DMS79 treated with DMSO at 0.1 percent for 48 hours (cell line): Measurements from ENCODE around the gene MGAT1.
"Not testable (repeated sequence)": the region's sequence is repeated elsewhere in the genome, so short reads cannot be mapped to it uniquely, and the experiment has no call there.

ENCODE experiments used
- DNase-seq: peaks from one replicate; lab custom pipeline; 2025; lab: John Stamatoyannopoulos, UW

Gene MGAT1

DNA sequence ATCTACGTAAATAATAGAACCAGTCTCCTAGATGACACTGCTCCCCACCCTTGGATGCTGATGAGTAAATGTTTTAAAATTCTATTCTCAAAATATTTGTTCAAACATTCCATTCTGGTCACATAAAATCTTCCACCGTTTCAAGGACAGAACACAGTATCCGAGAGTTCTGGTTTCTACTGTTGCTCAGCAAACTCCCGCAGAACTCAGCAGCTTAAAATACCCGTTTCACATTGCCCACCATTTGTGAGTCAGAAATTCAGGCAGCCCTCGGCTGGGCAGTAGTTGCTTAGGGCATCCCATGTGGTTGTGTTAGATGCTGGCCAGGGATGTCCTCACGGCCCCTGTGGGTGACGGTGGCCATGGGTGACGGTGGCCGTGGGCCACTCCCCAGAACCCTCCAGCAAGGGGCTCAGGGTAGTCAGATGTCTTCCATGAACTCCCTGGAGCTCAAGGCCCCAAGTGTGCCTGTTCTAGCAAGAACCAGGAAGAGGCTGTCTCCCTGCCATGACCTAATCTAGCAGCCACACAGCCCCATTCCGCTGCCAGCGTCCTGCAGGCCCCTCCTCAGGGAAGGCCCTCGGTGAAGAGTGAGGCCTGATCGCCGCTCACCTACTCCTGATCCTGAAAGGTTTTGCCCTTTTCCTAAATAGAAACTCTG lies 17.4 kb downstream of the MGAT1 start:
- DNase-seq: no peak

GRCh38 chr5:180784497-180785097 lies 18.0 kb downstream of the MGAT1 start:
- DNase-seq: peak; percentile 7

DNA sequence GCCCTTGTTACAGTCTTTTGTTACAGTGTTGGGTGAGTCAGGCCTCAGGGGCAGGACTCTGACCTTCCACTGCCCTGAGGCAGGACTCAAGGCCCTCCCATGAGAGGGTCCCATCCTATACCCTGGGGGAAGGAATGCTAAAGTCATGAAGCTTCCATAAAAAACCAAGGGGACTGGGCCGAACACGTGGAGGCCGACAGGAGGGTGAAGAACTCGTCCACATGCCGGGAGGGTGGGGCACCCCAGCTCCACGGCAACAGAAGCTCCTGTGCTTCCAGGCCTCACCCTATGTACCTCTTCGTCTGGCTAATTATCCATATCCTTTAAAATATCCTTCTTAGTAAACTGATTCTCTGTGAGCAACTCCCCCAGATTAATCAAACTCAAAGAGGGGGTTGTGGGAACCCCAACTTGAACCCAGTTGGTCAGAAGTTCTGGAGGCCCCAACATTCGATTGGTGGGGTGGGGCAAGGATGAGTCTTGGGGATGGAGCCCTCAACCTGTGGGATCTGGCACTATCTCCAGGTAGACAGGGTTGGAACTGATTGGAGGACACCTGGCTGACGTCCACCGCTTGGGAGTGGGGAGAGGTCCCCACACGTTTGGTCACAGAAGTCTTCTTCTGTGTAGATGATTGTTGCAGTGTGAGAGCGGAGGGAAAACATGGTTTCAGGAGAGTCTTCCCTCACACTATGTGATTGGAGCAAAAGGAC lies 19.1 kb downstream of the MGAT1 start:
- DNase-seq: no peak

DNA sequence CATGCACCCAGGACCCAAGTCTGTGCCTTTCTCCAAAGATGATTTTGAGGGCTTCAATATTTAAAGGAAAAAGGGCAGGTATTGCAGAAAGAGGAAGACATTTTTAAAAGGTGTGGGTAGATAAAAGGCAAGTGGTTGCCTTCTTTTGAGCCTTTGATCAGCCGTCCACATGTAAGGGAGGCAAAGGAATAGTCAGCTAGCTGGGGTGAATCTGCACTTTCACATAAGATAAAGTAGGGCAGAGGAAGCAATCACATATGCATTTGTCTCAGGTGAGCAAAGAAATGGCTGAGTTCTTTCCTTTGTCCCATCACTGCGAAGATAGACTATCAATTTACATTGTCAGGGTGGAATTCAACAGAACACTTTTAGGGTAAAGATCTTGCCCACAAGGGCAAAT lies 19.9 kb downstream of the MGAT1 start:
- DNase-seq: no peak

DNA sequence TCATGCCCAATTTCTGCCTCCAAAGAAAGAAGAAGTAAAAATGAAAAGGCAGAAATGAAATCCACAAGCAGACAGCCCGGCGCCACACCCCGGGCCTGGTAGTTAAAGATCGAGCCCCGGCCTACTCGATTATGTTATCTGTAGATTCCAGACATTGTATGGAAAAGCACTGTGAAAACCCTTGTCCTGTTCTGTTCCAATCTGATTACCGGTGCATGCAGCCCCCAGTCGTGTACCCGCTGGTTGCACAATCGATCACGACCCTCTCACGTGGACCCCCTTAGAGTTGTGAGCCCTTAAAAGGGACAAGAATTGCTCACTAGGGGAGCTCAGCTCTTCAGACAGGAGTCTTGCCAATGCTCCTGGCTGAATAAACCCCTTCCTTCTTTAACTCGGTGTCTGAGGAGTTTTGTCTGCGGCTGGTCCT lies 20.7 kb downstream of the MGAT1 start:
- not testable (repeated sequence) for DNase-seq

GRCh38 chr5:180779985-180780610 lies 22.5 kb downstream of the MGAT1 start:
- no peak for DNase-seq

DNA sequence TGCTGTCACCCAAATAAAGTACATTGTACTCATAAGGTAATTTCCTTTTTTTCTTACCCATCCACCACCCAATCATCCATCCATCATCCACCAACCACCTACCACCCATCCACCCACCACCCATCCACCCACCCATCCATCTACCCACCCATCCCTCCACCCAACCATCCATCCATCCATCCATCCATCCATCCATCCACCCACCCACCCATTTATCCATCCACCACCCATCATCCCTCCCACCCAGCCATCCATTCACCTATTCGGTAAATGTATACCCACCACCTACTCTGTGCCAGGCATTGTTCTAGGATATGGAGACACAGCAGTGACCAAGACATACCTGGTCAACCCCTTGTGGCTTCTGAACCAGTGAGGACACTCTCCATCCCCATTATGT lies 25.1 kb downstream of the MGAT1 start:
- no peak for DNase-seq

- DNase-seq: no peak
These were observed 26.2 kb downstream of the MGAT1 start for GRCh38 chr5:180776376-180776775.

DNA sequence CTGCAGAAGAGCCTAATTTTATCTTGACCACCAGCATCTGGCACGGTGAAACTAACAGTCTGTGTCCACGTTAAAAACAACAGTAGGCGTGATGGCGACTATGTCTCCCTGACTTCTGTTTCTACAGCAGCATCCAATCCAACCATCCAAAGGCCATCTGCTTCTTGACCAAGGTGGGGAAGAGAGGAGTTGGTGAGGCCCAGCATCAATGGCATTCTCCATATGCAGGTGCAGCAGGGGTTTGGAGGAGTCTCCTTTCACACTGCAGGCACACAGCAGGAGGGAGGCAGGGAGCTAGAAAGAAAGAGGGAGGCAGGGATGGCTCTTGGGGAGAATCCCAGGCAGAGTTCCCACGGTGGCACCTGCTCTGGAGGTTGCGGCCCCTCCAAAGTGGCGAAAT lies 27.0 kb downstream of the MGAT1 start:
- DNase-seq: no peak

- DNase-seq: no peak
These were observed 30.8 kb downstream of the MGAT1 start for GRCh38 chr5:180771839-180772238.

GRCh38 chr5:180769821-180770220 lies 32.8 kb downstream of the MGAT1 start:
- DNase-seq: no peak

DNA sequence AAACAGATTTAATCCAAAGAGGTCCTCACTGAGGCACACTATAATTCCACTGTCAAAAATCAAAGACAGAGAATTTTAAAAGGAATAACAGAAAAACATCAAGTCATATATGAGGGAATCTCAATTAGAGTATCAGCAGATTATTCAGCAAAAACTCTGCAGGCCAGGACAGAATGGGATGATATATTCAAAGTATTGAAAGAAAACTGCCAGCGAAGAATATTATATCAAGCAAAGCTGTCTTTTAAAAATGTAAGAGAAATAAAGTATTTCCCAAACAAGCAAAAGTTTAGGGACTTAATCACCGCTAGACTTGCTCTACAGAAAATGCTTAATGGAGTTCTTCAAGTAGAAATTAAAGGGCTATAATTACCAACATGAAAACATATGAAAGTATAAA lies 47.0 kb downstream of the MGAT1 start:
- DNase-seq: no peak

DNA sequence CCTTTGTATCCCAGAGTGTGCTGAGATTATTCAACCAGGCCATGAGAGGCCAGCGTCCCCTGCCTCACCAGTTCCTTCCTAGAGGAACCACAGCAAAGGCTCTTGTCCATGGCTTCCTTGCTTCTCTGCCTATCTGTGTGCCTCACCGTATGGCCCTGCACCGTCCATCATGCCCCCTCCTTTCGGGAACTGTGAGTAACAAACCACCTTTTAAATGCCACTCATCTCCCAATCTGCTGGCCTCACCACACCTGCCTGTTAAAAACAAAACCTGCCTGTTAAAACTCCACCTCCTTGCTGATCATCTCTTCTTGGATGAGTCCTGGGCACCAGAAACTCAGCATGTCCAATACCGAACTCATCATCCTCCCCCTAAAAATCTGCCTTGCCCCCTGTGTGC lies 58.4 kb downstream of the MGAT1 start:
- DNase-seq: no peak

GRCh38 chr5:180742727-180743126 lies 59.9 kb downstream of the MGAT1 start:
- no peak for DNase-seq

- DNase-seq: not testable (repeated sequence)
These were observed 61.7 kb downstream of the MGAT1 start for GRCh38 chr5:180740953-180741352.

DNA sequence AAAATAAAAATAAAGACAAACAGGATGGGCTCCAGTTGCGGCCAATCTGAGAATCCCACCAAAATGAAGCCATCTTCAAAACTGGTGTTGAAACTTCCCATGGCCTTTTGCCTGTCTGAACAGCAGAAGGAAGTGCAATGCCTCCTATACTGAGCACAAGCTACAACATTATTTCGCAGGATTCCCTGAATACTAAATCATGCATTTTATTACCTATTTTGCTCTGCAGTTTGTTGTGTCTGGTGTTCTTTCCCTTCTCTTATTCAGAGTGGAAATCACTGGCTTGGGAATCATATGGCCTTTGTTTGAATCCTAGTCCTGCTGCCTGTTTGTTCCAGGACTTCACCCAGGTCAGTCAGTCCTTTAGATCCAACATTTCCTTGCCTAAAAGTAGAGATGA lies 62.6 kb downstream of the MGAT1 start, which contains the start of gene OR2Y1:
TSS of gene OR2Y1 (minus strand) at position 101 of the 400 bp plus-strand sequence. CDS start at position 101, 0 bp downstream.
- DNase-seq: no peak

GRCh38 chr5:180739271-180739670 lies 63.3 kb downstream of the MGAT1 start:
- no peak for DNase-seq

DNA sequence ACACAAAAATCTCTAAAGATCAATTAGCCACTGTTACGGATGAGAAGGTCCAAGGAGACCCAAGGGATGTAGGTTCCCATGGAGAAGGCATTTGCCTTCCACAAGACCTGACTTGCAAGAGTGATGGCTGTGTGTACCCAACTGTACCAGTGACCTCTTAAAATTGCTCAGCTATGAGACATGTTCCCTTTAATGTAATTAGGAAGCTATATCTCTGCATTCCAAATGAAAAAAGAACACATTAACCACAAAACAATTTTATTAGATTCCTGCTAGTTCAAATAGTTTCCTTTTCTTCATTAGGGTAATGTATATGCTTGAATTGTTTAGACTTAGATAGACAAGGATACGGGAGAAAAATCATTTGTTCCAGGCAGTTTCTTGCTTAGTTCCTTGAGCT lies 66.1 kb downstream of the MGAT1 start:
- peak; percentile 69 for DNase-seq
